HepG2 (cell line): ENCODE data around the gene EGFR. TPM values are rescaled to one million over a fixed set of nuclear protein-coding genes. Genes with fewer than 3 reads are reported as not detected.

ENCODE experiments used
- ATAC-seq: fragments of 200-7000 bp; cut with Tn5 transposase; 3 replicates; pipeline ENCODE4 v1.9.1; 2020; ENCODE audit warnings: mild to moderate bottlenecking, moderate library complexity
- BruUV-seq: library from RNA; stranded (reverse); fragments of 400-500 nt; replicated peaks from 2 replicates; lab custom pipeline; 2021; lab: Mats Ljungman, UMichigan
- CTCF ChIA-PET: fragments of 300-600 bp; formaldehyde crosslinking; extraction: SDS; loops from one replicate; lab custom pipeline; 2021; ENCODE audit warnings: low total read pairs, inconsistent platforms, low intra/inter-chr PET ratio; lab: Yijun Ruan, JAX
- POLR2A ChIA-PET: fragments of 350-600 bp; sonication (Branson Sonifier 250); formaldehyde crosslinking; loops from one replicate; lab custom pipeline; 2020; ENCODE audit warnings: antibody characterized with exemption, inconsistent platforms; lab: Yijun Ruan, JAX
- DNase-seq: peaks from one replicate; pipeline ENCODE4 v3.0.0-alpha.2; 2015; ENCODE audit warnings: low spot score
- FAIRE-seq: peaks from 3 replicates; lab custom pipeline; 2011; peaks lifted over from hg19 to GRCh38; lab: Jason Lieb, UNC
- H2AFZ ChIP-seq: one replicate; pipeline ENCODE4 v1.6.1; 2011; ENCODE audit warnings: low read length, inconsistent platforms
- H3K27ac ChIP-seq: fragments of 300-600 bp; 3 replicates; pipeline ENCODE4 v1.8.0; 2011; ENCODE audit warnings: mixed run types, mild to moderate bottlenecking, mixed read lengths, low read length, inconsistent platforms; ENCODE audit not compliant: insufficient read depth; ENCODE audit errors: extremely low read length
- H3K27me3 ChIP-seq, 2 experiments: fragments of 200-600 bp in 1 of 2; 2 replicates in 1 of 2; 3 replicates in 1 of 2; pipeline versions ENCODE4 v1.6.0 to v1.8.0; 2011; ENCODE audit warnings: low read length in 2 of 2, mild to moderate bottlenecking in 2 of 2, moderate library complexity in 2 of 2, inconsistent platforms in 1 of 2; ENCODE audit not compliant: insufficient read depth in 2 of 2, control insufficient read depth in 1 of 2
- H3K36me3 ChIP-seq, 2 experiments: fragments of 200-600 bp in 1 of 2; replicated peaks in 1 of 2; 2 replicates in 1 of 2; 3 replicates in 1 of 2; pipeline versions ENCODE4 v1.5.1 to v1.8.0; 2011; ENCODE audit warnings: low read length in 2 of 2, inconsistent platforms in 1 of 2; ENCODE audit not compliant: insufficient read depth in 2 of 2, control insufficient read depth in 1 of 2
- H3K4me1 ChIP-seq: 2 replicates; pipeline ENCODE4 v1.5.1; 2012; ENCODE audit warnings: low read length, inconsistent platforms; ENCODE audit not compliant: insufficient read depth
- H3K4me2 ChIP-seq: 2 replicates; pipeline ENCODE4 v1.6.0; 2011; ENCODE audit warnings: low read depth, low read length, inconsistent platforms
- H3K4me3 ChIP-seq, 3 experiments: fragments of 200-600 bp in 1 of 3; sonication (generic), shearing (Covaris generic) in 1 of 3; replicated peaks in 1 of 3; 2 replicates each; pipeline ENCODE4 v1.5.1; 2011 to 2016; ENCODE audit warnings: low read length in 3 of 3, inconsistent platforms in 2 of 3, low read depth in 2 of 3, mild to moderate bottlenecking in 2 of 3, control low read depth in 1 of 3, mixed read lengths in 1 of 3; ENCODE audit not compliant: insufficient read depth in 1 of 3
- H3K79me2 ChIP-seq: one replicate; pipeline ENCODE4 v1.6.1; 2011; ENCODE audit warnings: low read length, inconsistent platforms; ENCODE audit not compliant: insufficient read depth
- H3K9ac ChIP-seq: 2 replicates; pipeline ENCODE4 v1.6.0; 2011; ENCODE audit warnings: mild to moderate bottlenecking, low read depth, low read length, inconsistent platforms; ENCODE audit not compliant: insufficient read depth
- H3K9me3 ChIP-seq: 2 replicates; pipeline ENCODE4 v1.5.1; 2012; ENCODE audit warnings: mild to moderate bottlenecking, low read length
- H4K20me1 ChIP-seq: 2 replicates; pipeline ENCODE4 v1.6.0; 2011; ENCODE audit warnings: inconsistent platforms, mild to moderate bottlenecking, low read length, moderate library complexity; ENCODE audit not compliant: insufficient read depth
- FOXK1 ChIP-seq: sonication (generic); formaldehyde crosslinking; IDR thresholded peaks from 2 replicates; pipeline ENCODE4 v1.4.0; 2020; ENCODE audit warnings: low read depth, missing genetic modification reagents, borderline replicate concordance
- KAT8 ChIP-seq: IDR thresholded peaks from 2 replicates; pipeline ENCODE4 v1.6.1; 2016; ENCODE audit warnings: missing genetic modification reagents, missing compliant biosample characterization
- ZFP1 ChIP-seq: IDR thresholded peaks from 2 replicates; pipeline ENCODE4 v1.6.1; 2016
- ZNF263 ChIP-seq: sonication (generic); formaldehyde crosslinking; IDR thresholded peaks from 2 replicates; pipeline ENCODE4 v1.4.0; 2020; ENCODE audit warnings: missing genetic modification reagents
- ZNF546 ChIP-seq: sonication (generic); formaldehyde crosslinking; conservative IDR thresholded peaks from 2 replicates; pipeline ENCODE4 v1.8.1; 2023; ENCODE audit warnings: mild to moderate bottlenecking, missing genetic modification reagents
- ZNF7 ChIP-seq: IDR thresholded peaks from 2 replicates; pipeline ENCODE4 v1.6.1; 2016; ENCODE audit warnings: missing biosample characterization, missing genetic modification reagents
- WGBS: methylation state at CpG from one replicate; pipeline ENCODE4 v1.1.6; 2017; ENCODE audit warnings: low lambda C conversion rate; 5-methylcytosine and 5-hydroxymethylcytosine counted together
- in situ Hi-C: cut with HindIII; loops from 2 replicates; pipeline ENCODE4 v1.10.0; 2017; ENCODE audit warnings: low pct_unique_long_range_greater_than_20kb; ENCODE audit not compliant: extremely low pct_ligation_motif_present
- intact Hi-C: fragments of 100-400 bp; cut with micrococcal nuclease; formaldehyde crosslinking; loops from one replicate; pipeline ENCODE4 v1.10.0; 2022; ENCODE audit not compliant: unreplicated experiment
- polyA plus RNA-seq, 8 experiments: library from polyadenylated mRNA; depleted of rRNA in 3 of 8; stranded (reverse) in 7 of 8; unstranded in 1 of 8; fragments of >200 nt; fragmentation: Illumina TruSeq in 4 of 8; extraction: Trizol in 4 of 8; gene quantifications; 2 replicates each; pipeline versions ENCODE4 v1.2.1 to v1.2.3, GENCODE V29; 2011 to 2016; ENCODE audit warnings: low read depth in 4 of 8, missing spikeins in 1 of 8, mixed read lengths in 1 of 8; ENCODE audit not compliant: insufficient read depth in 1 of 8
- total RNA-seq, 5 experiments: library from RNA; depleted of rRNA; stranded (reverse); fragments of >200 nt; fragmentation: Illumina TruSeq; extraction: Trizol; gene quantifications; 2 replicates each; pipeline ENCODE4 v1.2.3, GENCODE V29; 2016; ENCODE audit warnings: low read depth in 1 of 5
- TF ChIP-seq, protein P1 (sequence below): sonication (generic); formaldehyde crosslinking; IDR thresholded peaks from 2 replicates; pipeline ENCODE4 v1.4.0; 2020; ENCODE audit warnings: missing genetic modification reagents
- TF ChIP-seq, protein P2 (sequence below): sonication (generic); formaldehyde crosslinking; IDR thresholded peaks from 2 replicates; pipeline ENCODE4 v1.5.0; 2020; ENCODE audit warnings: mild to moderate bottlenecking, missing genetic modification reagents, moderate library complexity
- TF ChIP-seq, protein P3 (sequence below): sonication (generic); formaldehyde crosslinking; IDR thresholded peaks from 2 replicates; pipeline ENCODE4 v1.5.0; 2020; ENCODE audit warnings: missing genetic modification reagents

Gene EGFR
- total and polyA plus RNA-seq, 2 of the 13 experiments (the other 11 are each of a cell fraction or from before 2014, with no cell fraction given) = 7.0 to 10.0 TPM

DNA sequence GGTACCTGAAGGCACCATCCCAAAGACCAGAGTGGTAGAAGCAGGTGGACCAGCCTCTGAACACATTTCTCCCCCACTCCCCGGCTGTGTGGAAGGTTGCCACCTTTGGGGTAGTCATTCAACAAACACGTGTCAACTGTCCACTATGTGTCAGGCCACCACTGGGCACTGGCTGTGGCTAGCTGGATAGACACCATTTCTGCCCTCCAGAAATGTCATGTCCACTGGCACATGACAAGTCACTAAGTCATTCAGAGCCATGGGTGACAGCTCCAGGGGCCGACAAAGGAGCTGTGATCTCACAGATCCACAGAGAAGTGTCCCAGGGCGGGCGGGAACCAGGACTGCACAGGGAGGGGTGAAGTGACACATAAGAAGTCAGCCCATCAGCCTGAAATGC, 99.6 kb downstream of the EGFR start:
- Histone ChIP-seq H3K27ac (no peak overlapping the region), H3K9me3 (no peaks in the 10 kb centered on the region), H3K36me3 (no peaks in the 10 kb centered on the region), H3K9ac (no peak overlapping the region), H3K4me2 (no peak overlapping the region), H3K4me1 (peaks cover 27% of the 10 kb centered on the region), H3K27me3 (no peaks in the 10 kb centered on the region), H3K4me3 (no peak overlapping the region), H2AFZ (no peak overlapping the region), H4K20me1 (no peaks in the 10 kb centered on the region), H3K79me2 (no peaks in the 10 kb centered on the region)
- BruUV-seq = no TSS peak
- TF ChIP-seq, protein P1, sequence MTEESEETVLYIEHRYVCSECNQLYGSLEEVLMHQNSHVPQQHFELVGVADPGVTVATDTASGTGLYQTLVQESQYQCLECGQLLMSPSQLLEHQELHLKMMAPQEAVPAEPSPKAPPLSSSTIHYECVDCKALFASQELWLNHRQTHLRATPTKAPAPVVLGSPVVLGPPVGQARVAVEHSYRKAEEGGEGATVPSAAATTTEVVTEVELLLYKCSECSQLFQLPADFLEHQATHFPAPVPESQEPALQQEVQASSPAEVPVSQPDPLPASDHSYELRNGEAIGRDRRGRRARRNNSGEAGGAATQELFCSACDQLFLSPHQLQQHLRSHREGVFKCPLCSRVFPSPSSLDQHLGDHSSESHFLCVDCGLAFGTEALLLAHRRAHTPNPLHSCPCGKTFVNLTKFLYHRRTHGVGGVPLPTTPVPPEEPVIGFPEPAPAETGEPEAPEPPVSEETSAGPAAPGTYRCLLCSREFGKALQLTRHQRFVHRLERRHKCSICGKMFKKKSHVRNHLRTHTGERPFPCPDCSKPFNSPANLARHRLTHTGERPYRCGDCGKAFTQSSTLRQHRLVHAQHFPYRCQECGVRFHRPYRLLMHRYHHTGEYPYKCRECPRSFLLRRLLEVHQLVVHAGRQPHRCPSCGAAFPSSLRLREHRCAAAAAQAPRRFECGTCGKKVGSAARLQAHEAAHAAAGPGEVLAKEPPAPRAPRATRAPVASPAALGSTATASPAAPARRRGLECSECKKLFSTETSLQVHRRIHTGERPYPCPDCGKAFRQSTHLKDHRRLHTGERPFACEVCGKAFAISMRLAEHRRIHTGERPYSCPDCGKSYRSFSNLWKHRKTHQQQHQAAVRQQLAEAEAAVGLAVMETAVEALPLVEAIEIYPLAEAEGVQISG (CRISPR knock-in tag) = no peak
- TF ChIP-seq, protein P2, sequence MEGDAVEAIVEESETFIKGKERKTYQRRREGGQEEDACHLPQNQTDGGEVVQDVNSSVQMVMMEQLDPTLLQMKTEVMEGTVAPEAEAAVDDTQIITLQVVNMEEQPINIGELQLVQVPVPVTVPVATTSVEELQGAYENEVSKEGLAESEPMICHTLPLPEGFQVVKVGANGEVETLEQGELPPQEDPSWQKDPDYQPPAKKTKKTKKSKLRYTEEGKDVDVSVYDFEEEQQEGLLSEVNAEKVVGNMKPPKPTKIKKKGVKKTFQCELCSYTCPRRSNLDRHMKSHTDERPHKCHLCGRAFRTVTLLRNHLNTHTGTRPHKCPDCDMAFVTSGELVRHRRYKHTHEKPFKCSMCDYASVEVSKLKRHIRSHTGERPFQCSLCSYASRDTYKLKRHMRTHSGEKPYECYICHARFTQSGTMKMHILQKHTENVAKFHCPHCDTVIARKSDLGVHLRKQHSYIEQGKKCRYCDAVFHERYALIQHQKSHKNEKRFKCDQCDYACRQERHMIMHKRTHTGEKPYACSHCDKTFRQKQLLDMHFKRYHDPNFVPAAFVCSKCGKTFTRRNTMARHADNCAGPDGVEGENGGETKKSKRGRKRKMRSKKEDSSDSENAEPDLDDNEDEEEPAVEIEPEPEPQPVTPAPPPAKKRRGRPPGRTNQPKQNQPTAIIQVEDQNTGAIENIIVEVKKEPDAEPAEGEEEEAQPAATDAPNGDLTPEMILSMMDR = no peak
- no peak for TF ChIP-seq ZNF263
- TF ChIP-seq KAT8 (CRISPR knock-in tag) = no peak
- TF ChIP-seq, protein P3, sequence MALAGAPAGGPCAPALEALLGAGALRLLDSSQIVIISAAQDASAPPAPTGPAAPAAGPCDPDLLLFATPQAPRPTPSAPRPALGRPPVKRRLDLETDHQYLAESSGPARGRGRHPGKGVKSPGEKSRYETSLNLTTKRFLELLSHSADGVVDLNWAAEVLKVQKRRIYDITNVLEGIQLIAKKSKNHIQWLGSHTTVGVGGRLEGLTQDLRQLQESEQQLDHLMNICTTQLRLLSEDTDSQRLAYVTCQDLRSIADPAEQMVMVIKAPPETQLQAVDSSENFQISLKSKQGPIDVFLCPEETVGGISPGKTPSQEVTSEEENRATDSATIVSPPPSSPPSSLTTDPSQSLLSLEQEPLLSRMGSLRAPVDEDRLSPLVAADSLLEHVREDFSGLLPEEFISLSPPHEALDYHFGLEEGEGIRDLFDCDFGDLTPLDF (CRISPR knock-in tag) = no peak
- TF ChIP-seq ZFP1 (CRISPR knock-in tag) = no peak
- no peak for TF ChIP-seq ZNF546 (CRISPR knock-in tag)
- TF ChIP-seq FOXK1 (CRISPR knock-in tag) = no peak
- TF ChIP-seq ZNF7 (CRISPR knock-in tag) = no peak
- intact Hi-C loops = no loop called here
- ATAC-seq = no peak
- in situ Hi-C loops = no loop called here
- DNase-seq = no peak
- FAIRE-seq = no peak
- CTCF ChIA-PET = no interaction called here
- POLR2A ChIA-PET = no interaction called here
- 83% methylated on average over 5 of the region's 5 CpGs for WGBS
